SKM-1 (cell line): ENCODE data around the gene ORAI2.
A peak's percentile ranks its signal among the peaks of the same experiment; 100 is the strongest.
"Not testable (repeated sequence)": the region's sequence is repeated elsewhere in the genome, so short reads cannot be mapped to it uniquely, and the experiment has no call there.

Experiments
- DNase-seq: peaks from one replicate; lab custom pipeline; 2025; ENCODE audit not compliant: unreplicated experiment; lab: John Stamatoyannopoulos, UW

Gene ORAI2

DNA sequence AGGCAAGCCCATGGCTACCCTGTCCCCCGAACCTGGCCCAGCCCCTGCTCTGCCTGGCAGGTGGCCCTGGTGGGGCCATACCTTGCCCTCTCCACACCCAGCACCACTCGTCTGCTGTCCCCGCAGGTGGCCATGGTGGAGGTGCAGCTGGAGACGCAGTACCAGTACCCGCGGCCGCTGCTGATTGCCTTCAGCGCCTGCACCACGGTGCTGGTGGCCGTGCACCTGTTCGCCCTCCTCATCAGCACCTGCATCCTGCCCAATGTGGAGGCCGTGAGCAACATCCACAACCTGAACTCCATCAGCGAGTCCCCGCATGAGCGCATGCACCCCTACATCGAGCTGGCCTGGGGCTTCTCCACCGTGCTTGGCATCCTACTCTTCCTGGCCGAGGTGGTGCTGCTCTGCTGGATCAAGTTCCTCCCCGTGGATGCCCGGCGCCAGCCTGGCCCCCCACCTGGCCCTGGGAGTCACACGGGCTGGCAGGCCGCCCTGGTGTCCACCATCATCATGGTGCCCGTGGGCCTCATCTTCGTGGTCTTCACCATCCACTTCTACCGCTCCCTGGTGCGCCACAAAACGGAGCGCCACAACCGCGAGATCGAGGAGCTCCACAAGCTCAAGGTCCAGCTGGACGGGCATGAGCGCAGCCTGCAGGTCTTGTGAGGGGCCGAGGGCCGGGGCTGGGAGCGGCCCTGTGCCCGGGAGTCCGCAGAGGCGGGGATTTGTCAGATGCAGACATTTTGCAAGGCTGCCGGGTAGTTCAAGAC is 13.2 kb downstream of the ORAI2 start:
- no peak for DNase-seq

DNA sequence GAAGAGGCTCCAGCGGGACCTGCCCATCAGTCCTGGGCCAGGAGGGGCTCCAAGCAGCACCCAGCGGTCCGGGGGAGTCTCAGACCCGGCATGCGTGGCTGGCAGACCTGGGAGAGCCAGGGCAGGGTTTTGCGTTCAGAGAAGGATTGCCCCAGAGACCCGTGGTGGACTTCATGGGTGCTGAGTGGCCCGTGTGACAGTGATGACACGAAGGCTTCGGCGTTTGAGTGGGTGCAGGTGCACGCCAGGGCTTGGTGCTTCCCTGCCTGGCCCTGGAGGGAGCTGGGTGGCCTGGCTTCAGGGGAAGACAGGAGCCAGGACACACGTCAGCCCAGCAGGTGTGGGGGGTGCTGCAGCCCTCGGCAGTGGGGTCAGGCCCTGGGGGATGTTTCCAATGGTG is 13.9 kb downstream of the ORAI2 start:
- DNase-seq, result no peak

DNA sequence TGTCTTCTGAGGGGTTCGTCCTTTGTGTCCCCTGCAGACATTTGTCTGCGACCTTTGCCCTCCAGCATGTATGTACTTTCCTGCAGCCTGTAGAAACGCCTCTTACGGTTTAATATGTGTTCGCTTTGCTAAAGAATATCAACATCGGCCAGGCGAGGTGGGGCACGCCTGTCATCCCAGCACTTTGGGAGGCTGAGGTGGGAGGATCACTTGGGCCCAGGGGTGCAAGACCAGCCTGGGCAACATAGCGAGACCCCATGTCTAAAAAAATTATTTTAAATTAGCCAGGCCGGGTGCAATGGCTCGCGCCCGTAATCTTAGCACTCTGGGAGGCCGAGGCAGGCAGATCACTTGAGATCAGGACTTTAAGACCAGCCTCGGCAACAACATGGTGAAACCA is 15.8 kb downstream of the ORAI2 start:
- DNase-seq, result no peak

DNA sequence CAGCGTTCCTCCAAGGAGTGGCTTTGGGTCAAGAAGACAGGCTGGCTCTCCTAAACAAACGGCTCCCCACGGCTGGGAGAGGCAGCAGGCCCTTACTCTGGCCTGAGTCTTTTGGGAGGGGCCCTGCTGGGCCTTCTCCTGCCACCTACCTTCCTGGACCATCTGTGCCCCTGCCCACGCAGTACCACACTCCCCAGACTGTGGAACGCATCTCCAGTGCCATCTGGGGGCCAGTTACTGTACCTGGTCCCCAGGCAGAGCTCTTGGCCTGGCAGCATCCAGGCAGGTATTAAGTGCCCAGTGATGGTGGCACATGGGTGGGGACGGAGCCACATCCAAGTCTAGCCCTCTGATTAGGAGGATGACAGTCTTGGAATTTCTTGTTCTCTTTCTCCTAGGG is 16.9 kb downstream of the ORAI2 start:
- no peak for DNase-seq

DNA sequence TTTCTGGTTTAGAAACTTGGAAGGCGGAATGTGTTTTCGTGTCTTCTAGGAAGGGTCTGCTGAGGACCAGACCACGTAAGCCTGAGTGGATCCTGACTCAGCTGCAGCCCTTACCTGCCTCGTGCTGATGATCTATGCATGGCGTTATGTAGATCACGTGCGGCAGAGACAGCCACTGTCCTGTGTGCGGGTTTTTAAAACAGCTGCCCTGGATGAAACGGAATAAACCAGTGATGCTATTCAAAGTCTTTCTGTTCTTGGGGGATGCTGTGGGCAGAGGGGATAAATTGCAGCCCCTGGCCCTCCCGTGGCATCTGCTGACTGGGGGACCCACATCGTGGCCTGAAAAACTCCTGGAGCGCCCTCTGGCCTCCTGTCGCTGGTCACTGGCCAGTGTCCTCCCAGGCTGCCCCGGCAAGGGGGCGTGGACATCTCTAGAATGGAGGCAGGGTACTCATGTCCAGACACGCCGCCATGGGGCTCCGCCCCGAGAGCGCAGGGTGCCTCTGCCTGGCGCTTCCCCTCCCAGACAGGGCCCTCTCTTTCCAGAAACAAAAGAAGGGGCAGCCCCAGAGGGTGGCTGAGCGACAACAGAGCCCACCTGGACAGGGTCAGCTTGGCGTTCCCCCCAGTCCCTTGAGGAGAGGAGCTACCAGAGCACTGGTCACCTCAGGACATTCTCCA is 18.1 kb downstream of the ORAI2 start:
- DNase-seq, result no peak

DNA sequence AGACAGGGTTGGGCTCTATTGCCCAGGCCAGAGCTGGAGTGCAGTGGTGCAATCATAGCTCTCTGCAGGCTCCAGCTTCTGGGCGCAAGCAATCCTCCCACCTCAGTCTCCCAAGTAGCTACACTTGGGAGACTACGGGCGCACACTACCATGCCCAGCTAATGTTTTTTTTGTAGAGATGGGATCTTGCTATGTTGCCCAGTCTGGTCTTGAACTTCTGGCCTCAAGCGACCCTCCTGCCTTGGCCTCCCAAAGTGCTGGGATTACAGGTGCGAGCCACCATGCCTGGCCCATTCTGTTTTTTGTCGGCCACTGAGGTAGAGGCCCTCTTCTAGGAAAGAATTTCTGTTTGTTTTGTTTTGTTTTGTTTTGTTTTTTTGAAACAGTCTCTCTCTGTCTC is 19.1 kb downstream of the ORAI2 start:
- no peak for DNase-seq

DNA sequence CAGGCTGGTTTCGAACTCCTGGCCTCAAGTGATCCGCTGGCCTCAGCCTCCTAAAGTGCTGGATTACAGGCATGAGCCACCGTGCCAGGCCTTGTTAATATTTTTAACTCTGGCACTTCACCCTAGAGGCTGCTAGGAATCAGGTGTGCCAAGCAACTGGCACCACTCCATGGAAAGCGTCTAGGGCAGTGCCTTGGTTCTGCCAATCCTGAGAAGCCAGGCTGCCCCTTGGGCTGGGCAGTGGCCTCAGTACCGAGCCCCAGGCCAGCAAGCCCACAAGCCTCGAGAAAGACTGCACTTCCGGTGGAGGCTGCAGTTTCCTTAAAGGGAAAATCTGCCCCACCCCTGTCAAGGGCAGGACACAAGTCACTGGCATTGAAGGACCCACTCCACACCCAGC is 19.9 kb downstream of the ORAI2 start:
- no peak for DNase-seq

DNA sequence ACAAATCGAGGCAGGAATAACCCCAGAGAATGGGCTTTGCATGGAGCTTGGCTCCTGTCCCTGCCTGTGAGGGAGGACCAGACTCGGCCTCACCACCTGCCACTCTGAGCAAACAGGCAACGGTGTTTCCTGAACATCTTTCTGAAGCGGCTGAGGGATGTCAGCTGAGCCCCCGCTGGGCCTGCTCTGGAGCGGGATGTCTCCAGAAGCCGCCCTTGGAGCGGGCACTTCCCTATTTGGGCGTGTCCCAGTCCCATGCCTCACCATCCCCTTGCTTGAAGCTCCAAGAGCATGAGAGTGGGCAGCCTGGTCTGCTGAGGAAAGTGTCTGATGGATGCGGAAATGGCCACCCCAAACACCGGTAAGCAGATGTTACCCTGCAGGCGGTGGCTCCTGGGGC is 21.1 kb downstream of the ORAI2 start:
- no peak for DNase-seq

DNA sequence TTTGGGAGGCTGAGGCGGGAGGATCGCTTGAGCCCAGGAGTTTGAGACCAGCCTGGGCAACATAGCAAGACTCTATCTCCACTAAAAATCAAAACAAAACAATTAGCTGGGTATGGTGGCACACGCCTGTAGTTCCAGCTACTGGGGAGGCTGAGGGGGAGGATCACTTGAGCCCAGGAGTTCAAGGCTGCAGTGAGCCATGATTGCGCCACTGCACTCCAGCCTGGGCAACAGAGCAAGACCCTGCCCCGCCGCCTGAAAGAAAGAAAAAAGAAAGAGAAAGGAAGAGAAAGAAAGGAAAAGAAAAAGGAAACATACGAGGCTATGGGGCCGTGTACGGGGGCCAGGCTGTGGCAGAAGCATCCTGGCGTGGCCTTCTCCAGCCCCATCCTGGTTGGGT is 21.6 kb downstream of the ORAI2 start:
- DNase-seq, result not testable (repeated sequence)

DNA sequence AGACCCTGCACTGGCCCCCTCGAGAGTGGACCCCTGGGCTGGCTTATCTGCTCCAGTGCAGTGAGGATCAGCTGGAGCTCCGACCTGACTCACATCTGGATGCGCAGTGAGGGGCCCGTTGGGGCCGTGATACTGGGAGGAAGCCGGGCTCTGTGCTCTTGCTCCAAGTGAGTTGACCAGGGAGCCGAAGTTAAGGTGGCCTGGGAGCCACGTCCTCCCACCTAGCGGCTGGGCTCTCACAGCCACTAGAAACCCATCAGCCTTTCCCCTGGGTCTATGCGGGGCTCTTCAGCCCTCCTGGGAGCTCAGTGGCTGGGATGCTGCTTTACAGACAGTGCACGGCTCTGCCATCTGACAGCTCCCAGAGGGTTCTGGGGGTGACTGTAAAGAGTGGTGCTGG is 22.2 kb downstream of the ORAI2 start:
- DNase-seq, result no peak

DNA sequence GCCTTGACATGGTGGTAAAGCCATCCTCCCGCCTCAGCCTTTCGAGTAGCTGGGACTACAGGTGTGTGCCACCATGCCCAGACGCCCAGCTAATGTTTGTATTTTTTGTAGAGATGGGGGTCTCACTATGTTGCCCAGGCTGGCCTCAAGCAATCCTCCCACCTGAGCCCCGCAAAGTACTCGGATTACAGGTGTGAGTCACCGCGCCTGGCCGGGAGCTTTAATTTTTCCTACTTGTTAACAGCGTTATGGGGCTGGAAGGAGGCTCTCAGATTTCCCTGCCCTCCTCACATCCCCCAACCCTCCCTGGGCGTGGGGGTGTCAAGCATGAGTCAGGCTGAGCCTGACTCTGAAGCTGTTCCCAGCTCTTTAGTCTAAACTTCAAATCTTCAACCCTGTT is 23.0 kb downstream of the ORAI2 start:
- DNase-seq, result no peak

DNA sequence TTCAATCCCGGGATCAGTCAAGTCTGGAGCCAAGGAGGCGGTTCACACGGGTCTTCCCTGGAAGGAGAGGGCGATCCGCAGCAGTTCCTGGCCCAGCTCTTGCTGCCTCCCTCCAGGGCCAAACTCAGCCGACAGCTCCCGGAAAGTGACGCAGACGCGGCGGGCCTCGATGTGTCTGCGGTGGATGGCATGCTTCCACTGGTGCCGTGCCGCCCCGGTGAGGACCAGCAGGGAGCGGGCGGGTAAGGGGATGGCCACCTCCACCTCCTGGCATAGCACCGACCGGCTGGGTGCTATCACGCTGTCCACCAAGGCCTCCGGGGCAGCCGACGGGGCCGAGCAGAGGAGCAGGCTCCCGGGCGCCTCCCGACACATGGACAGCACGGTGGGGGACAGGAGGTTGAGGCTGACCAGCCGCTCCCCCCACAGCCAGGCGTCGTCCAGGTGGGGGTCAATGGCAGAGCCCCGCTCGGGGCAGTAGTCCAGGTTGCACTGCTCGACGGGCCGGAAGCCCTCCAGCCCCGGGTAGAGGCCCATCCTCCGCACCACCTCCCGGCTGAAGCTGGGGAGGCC is 24.1 kb downstream of the ORAI2 start:
- DNase-seq, result no peak

DNA sequence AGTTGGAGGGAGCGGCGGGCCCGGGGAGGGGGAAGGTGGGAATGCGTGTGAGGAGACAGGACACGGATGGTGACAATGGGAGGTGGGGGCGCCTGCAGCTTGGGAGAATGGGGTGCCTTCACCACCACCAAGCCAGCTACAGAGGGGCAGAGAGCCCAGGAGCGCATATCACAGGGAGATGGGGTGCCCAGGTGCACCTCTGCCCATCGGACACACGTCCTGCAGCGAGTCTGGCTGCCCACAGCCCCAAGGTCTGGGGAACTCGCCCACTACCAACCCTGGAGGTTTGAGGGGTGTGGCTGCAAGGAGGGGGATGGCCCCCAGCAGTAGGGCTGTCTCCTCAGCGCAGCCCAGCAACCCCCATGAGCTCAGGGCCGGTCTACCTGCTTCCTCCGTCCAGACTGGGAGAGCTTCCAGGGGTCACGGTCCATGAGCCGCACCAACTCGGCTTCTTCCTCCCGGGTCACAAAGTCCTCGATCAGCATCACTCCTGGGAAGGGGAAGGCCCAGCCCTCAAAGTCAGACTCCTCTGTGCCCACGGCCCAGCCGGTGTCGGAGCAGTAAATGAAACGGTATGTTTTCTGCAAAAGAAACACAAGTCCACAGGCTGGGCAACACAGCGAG is 26.0 kb downstream of the ORAI2 start:
- DNase-seq, result no peak

DNA sequence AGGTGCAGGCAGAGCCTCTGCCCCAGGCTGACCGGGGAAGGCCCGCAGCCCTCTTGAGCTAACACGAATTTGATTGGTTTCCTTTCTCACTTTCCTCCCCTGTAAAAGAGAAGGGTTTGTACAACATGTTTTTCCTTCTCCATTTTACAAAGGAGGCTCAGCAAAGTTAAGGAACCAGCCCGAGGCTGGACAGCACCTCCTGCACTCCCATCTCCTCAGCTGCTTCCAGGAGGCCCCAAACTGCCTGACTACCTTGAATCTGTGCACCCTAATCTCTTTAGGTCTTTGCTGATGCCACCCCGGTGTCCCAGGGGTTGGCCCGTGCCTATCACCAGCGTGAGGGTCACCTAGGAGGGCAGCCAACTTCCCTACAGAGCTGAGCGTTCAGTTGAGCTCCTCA is 27.1 kb downstream of the ORAI2 start:
- no peak for DNase-seq

DNA sequence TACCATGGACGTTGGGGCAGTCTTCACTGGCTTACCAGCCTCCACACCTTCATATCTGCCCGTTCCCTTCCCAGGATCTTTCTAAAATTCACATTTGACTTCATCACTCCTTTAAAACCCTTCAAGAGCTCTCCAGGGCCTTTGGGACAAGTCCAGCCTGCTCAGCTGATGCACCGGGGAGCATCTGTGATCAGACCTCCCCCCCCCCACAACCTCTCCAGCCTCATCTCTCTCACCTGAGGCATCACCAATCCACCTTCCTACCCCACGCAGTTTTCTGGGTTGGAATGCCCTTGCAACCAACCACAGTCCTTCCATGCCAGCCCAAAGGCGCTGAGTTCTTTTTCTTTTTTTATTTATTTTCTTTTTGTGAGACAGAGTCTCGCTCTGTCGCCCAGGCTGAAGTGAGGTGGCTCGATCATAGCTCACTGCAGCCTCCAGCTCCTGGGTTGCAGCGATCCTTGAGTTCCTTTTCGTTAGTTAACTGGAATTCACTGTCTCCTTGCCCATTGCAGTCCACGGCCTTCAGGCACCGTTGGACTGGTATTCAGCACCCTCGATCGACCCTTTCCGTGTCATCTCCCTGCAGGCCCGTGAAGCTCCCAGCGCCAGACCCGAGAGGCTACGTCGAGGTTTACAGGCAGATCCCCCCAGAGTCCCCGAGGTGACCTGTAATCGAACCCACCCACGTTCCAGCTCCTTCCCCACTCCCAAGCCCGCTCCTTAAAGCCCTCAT is 30.6 kb downstream of the ORAI2 start:
- DNase-seq, result no peak

DNA sequence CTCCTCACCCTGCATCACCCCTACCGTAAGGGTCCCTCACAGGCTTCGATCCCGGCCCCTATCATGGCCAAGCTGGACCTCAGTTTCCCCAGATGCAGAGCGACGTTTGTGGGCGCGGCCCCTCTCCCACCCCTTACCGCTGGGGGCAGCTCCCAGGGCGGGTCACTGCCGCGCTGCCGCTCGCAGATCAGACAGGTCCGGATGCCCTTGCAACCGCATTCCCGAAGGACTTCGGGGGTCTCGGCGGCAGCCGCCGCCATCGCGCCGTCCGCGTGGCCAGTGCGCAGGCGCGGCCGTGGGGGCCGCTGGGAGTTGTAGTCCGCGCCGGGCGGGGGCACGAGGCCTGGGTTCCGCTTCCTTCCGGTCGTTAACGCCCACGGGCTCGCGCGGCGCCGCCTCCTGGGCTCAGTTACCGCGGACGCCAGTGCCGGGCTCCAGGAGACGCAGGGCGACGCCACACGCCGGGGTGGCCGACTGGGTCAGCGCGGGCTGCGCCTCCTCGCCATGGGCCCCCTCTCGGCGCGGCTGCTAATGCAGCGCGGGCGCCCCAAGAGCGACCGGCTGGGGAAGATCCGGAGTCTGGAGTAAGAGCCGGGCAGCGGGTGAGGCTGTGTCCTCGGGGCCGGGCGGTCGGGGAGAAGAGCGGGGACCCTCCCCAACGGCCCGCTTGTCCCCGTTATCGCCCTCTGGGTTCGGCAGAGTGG is 31.4 kb downstream of the ORAI2 start, which contains the start of the genes ALKBH4 and LRWD1:
Gene ALKBH4, minus strand, starts transcription at position 287 of the 704 bp plus-strand sequence. Its CDS starts 27 bp downstream, at position 260.
Gene LRWD1, plus strand, starts transcription at position 408 of the 704 bp plus-strand sequence. Its CDS starts 97 bp downstream, at position 505.
- peak; percentile 82 for DNase-seq

DNA sequence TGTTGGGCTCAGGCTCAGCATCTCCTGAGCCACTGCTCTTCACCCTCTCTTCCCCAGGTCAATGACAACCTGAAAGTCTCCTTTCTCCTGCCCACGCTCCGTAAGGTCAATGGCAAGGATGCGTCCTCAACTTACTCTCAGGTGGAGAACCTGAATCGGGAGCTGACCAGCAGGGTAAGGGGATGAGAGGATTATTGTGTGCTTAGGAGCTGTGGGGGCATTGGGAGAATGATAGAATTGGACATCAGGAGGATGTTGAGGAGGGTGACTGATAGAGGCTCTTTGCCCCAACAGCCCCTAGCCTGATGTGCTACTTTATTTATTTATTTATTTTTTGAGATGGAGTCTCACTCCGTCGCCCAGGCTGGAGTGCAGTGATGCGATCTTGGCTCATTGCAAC is 32.7 kb downstream of the ORAI2 start:
- no peak for DNase-seq

DNA sequence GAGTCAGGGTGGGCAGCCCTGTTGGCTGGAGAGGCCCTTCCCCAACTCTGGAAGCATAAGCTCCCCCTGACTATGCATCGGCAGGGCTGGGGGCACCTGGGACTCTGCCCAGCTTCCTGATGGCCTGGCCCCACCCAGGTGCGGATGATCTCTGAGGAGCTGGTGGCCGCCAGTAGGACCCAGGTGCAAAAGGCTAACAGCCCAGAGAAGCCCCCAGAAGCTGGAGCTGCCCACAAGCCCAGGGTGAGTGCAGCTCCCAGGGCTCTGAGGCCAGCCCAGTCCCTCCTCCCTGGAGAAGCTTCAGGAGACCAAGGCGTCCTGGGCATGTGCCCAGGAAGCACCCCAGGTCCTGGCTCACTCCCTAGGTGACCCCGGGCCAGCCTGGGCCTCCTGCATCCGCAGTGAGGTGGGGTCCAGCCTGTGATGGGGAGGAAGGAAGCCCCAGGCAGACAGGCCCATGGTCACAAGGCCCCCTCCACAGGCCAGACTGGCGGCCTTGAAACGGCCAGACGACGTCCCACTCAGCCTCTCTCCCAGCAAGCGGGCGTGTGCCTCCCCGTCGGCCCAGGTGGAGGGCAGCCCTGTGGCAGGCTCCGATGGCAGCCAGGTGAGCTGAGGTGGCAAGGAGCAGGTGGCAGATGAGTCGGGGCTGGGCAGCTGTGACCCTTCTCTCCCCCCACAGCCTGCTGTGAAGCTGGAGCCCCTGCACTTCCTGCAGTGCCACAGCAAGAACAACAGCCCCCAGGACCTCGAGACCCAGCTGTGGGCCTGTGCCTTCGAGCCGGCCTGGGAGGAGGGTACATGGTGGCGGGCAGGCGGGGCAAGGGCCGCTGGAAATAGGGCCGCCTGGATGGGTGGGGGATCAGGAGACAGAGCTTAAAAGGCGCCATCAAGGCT is 34.5 kb downstream of the ORAI2 start:
- DNase-seq, result no peak
